ENCODE results near the gene CDC40.
"Not testable (repeated sequence)": the region's sequence is repeated elsewhere in the genome, so short reads cannot be mapped to it uniquely, and the experiment has no call there.

The CDC40 gene

DNA sequence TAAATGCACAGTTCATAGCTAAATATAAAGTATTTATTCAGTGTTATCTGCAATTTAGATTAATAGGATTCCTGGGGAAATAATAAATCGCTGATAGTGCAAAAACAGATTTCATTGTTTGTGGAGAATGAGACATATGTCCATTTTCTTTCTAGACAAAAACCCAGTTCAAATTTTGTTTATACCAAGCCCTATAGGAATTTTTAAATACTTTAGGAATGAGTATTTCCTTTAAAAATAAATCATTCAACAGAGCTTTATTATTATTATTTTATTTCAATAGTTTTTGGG is 91.5 kb downstream of the CDC40 start:
- no peak for FAIRE-seq

DNA sequence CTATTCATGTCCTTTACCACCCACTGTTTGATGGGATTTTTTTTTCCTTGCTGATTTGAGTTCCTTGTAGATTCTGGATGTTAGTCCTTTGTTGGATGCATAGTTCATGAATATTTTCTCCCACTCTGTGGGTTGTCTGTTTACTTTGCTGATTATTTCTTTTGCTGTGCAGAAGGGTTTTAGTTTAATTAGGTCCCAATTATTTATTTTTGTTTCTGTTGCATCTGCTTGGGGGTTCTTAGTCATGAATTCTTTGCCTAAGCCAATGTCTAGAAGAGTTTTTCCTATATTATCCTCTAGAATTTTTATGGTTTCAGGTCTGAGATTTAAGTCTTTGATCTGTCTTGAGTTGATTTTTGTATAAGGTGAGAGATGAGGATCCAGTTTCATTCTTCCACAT is 92.6 kb downstream of the CDC40 start:
- not testable (repeated sequence) for FAIRE-seq

DNA sequence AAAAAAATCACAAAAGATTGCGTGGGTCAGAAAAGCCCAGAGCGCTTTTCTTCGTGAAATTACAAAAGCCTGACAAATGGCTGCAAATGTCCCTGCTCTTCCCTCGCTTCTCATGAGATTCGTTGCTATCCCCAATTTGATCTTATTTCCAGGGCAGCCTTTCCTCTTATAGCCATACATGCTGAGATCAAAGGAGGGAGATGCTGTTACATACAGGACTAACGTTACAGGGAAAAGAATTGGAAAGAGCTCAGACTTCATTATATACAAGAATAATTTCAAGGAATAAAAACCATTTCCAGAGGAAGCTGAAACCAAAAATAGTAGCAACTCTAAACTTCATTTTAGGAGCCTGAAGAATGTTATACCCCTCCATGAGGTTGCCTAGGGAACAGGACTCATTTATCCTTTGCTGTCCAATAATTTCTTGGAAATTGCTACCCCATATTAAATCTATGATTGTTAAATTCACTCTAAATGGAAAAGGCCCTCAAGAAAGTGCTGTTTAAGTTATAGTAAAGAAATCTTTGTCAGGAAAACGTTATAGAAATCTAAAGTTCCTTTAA is 97.0 kb downstream of the CDC40 start:
- FAIRE-seq = no peak
